ENCODE results near the gene RB1. TPM values are rescaled to one million over a fixed set of nuclear protein-coding genes. Genes with fewer than 3 reads are reported as not detected.

RB1 gene
- total RNA-seq, 4 donors from 2014 or later: 28.4 to 33.2 (median 29.9) TPM

- no peaks in the 10 kb centered on the region for H3K27me3 ChIP-seq
- intact Hi-C loops (cut with DNase I): no loop called here
- TF ChIP-seq POLR2AphosphoS5 (IDR thresholded peaks at IDR 0.05) (no peak), CTCF (IDR thresholded peaks at IDR 0.05) (no peak), EP300 (IDR thresholded peaks at IDR 0.05) (no peak)
- peaks cover 8 to 17% (median 9%) of the 10 kb centered on the region in 4 donors for H3K4me1 ChIP-seq
- DNase-seq (ENCODE audit: extremely low spot score): no peak
- no peak overlapping the region for H3K4me3 ChIP-seq
- no peak overlapping the region for H3K27ac ChIP-seq (replicated peaks in 1 of 4)
- 93% methylated on average over 3 of the region's 3 CpGs for WGBS
- peaks cover 0 to 5% (median 2%) of the 10 kb centered on the region in 4 donors for H3K36me3 ChIP-seq
- H3K9me3 ChIP-seq: no peaks in the 10 kb centered on the region
Measured at GRCh38 chr13:48429036-48429435, 125.5 kb downstream of the RB1 start.

- DNase-seq (ENCODE audit: extremely low spot score): no peak
- peaks cover 0 to 5% (median 2%) of the 10 kb centered on the region in 4 donors for H3K36me3 ChIP-seq
- TF ChIP-seq POLR2AphosphoS5 (IDR thresholded peaks at IDR 0.05) (no peak), POLR2A (IDR thresholded peaks at IDR 0.05; ENCODE audit: low read depth) (no peak)
- H3K27ac ChIP-seq (replicated peaks in 1 of 4): no peak overlapping the region
- H3K27me3 ChIP-seq: no peaks in the 10 kb centered on the region
- intact Hi-C loops (cut with DNase I): no loop called here
- no peak overlapping the region for H3K4me3 ChIP-seq
- peaks cover 8 to 17% (median 9%) of the 10 kb centered on the region in 4 donors for H3K4me1 ChIP-seq
- H3K9me3 ChIP-seq: no peaks in the 10 kb centered on the region
Measured at GRCh38 chr13:48429886-48430285, 126.3 kb downstream of the RB1 start.

- H3K4me3 ChIP-seq: no peak overlapping the region
- H3K9me3 ChIP-seq: no peaks in the 10 kb centered on the region
- DNase-seq (ENCODE audit: extremely low spot score): no peak
- WGBS: 60% methylated on average over 5 of the region's 5 CpGs
- peaks cover 11 to 18% (median 13%) of the 10 kb centered on the region in 4 donors for H3K4me1 ChIP-seq
- peaks cover 0 to 5% (median under 1%) of the 10 kb centered on the region in 4 donors for H3K36me3 ChIP-seq
- peak overlapping the region in 1 of 4 donors; percentile 24 for H3K27ac ChIP-seq (replicated peaks in 1 of 4)
- no peak for TF ChIP-seq EP300 (IDR thresholded peaks at IDR 0.05)
- no peak for TF ChIP-seq POLR2A (IDR thresholded peaks at IDR 0.05; ENCODE audit: low read depth)
- TF ChIP-seq POLR2AphosphoS5 (IDR thresholded peaks at IDR 0.05): no peak
- no peak for TF ChIP-seq CTCF (IDR thresholded peaks at IDR 0.05)
- intact Hi-C loops (cut with DNase I): no loop called here
- no peaks in the 10 kb centered on the region for H3K27me3 ChIP-seq
Measured at GRCh38 chr13:48431431-48431830, 127.9 kb downstream of the RB1 start.

- no peaks in the 10 kb centered on the region for H3K27me3 ChIP-seq
- no peak overlapping the region for H3K4me3 ChIP-seq
- 40% methylated on average over 2 of the region's 2 CpGs for WGBS
- TF ChIP-seq EP300 (IDR thresholded peaks at IDR 0.05) (no peak), POLR2A (IDR thresholded peaks at IDR 0.05; ENCODE audit: low read depth) (no peak), CTCF (IDR thresholded peaks at IDR 0.05) (no peak), POLR2AphosphoS5 (IDR thresholded peaks at IDR 0.05) (no peak)
- peak overlapping the region in 1 of 4 donors; percentile 24 for H3K27ac ChIP-seq (replicated peaks in 1 of 4)
- H3K36me3 ChIP-seq: no peaks in the 10 kb centered on the region
- no peaks in the 10 kb centered on the region for H3K9me3 ChIP-seq
- intact Hi-C loops (cut with DNase I): no loop called here
- no peak for DNase-seq (ENCODE audit: extremely low spot score)
- H3K4me1 ChIP-seq: peaks cover 18 to 25% (median 20%) of the 10 kb centered on the region in 4 donors
Measured at GRCh38 chr13:48431987-48432615, 128.6 kb downstream of the RB1 start.

- H3K27me3 ChIP-seq: no peaks in the 10 kb centered on the region
- intact Hi-C loops (cut with DNase I): no loop called here
- no peak overlapping the region for H3K4me3 ChIP-seq
- no peak overlapping the region for H3K27ac ChIP-seq (replicated peaks in 1 of 4)
- H3K9me3 ChIP-seq: no peaks in the 10 kb centered on the region
- H3K4me1 ChIP-seq: peaks cover 22 to 36% (median 24%) of the 10 kb centered on the region in 4 donors
- no peaks in the 10 kb centered on the region for H3K36me3 ChIP-seq
- DNase-seq (ENCODE audit: extremely low spot score): no peak
- 89% methylated on average over 3 of the region's 3 CpGs for WGBS
- TF ChIP-seq POLR2AphosphoS5 (IDR thresholded peaks at IDR 0.05): no peak
- TF ChIP-seq EP300 (IDR thresholded peaks at IDR 0.05): no peak
- TF ChIP-seq CTCF (IDR thresholded peaks at IDR 0.05): no peak
- no peak for TF ChIP-seq POLR2A (IDR thresholded peaks at IDR 0.05; ENCODE audit: low read depth)
Measured at GRCh38 chr13:48434200-48434599, 130.6 kb downstream of the RB1 start.
